ENCODE data around the gene UBXN10. TPM values are rescaled to one million over a fixed set of nuclear protein-coding genes. Genes with fewer than 3 reads are reported as not detected.
A peak's percentile ranks its signal among the peaks of the same experiment; 100 is the strongest.

The UBXN10 gene
- total and polyA plus RNA-seq, 8 donors: 0.31 to 8.0 (median 1.8) TPM

DNA sequence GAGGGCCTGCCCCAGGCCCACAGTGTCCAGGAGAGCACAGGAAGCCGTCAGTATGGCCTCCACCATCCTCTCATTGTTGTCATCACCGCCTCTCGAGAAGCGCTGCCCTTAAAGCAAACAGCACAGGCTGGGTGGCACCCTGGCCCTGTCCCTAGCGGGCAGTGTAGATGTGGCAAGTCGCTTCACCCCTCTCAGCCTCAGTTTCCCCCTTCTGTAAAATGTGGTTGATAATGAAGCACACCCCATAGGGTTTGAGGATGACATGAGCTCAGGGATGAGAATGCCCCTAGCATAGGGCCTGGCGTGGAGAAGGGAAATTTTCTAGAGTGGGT is 33.3 kb upstream of the UBXN10 start:
- peak overlapping the region in 3 of 4 donors; percentile 33 to 47 (median 45) for H3K4me3 ChIP-seq
- H3K9me3 ChIP-seq: peaks cover 0 to 7% (median 1%) of the 10 kb centered on the region in 4 donors
- WGBS, 5 donors: 39 to 57% (median 47%) methylated on average over 7 of the region's 7 CpGs
- no peak for TF ChIP-seq EP300 (IDR thresholded peaks at IDR 0.05)
- TF ChIP-seq, protein P1, sequence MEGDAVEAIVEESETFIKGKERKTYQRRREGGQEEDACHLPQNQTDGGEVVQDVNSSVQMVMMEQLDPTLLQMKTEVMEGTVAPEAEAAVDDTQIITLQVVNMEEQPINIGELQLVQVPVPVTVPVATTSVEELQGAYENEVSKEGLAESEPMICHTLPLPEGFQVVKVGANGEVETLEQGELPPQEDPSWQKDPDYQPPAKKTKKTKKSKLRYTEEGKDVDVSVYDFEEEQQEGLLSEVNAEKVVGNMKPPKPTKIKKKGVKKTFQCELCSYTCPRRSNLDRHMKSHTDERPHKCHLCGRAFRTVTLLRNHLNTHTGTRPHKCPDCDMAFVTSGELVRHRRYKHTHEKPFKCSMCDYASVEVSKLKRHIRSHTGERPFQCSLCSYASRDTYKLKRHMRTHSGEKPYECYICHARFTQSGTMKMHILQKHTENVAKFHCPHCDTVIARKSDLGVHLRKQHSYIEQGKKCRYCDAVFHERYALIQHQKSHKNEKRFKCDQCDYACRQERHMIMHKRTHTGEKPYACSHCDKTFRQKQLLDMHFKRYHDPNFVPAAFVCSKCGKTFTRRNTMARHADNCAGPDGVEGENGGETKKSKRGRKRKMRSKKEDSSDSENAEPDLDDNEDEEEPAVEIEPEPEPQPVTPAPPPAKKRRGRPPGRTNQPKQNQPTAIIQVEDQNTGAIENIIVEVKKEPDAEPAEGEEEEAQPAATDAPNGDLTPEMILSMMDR (IDR thresholded peaks at IDR 0.05): peak in 1 of 7 experiments; percentile 28
- TF ChIP-seq POLR2A (IDR thresholded peaks at IDR 0.05): no peak
- TF ChIP-seq POLR2AphosphoS5 (IDR thresholded peaks at IDR 0.05): no peak
- intact Hi-C loops (cut with DNase I; ENCODE audit: low total_unique reads): loop anchor here (5.0 kb wide), 1 partner anchor 235 kb away; no protein-coding TSS in a partner anchor
- H3K36me3 ChIP-seq: no peaks in the 10 kb centered on the region
- no peak for DNase-seq
- peaks cover 0 to 16% (median 0%) of the 10 kb centered on the region in 3 donors for H3K27me3 ChIP-seq
- H3K4me1 ChIP-seq: peaks cover 7 to 33% (median 23%) of the 10 kb centered on the region in 4 donors
- H3K27ac ChIP-seq: peak overlapping the region in 2 of 5 donors; percentile 34 to 63

DNA sequence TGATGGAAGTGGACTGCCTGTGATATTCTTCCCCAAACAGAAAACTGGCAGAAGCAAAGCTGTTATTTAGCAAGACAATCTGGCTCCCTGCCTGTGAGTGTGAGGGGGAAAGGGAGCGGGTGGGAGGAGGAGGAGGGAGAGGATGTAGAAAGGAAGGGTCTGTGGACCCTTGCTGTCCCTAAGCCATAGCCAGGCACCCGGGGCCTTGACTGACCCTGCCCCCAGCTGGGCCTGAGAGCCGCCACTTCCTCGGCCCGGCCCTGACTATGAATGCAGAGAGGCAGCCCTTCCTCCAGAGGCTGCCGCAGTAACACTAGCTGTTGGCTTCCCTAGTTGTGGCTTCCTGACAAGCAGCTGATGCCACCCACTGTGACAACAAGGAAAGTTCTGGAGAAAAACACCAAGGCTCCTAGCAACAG is 32.9 kb upstream of the UBXN10 start:
- Histone ChIP-seq H3K9me3 (peaks cover 0 to 11% (median 4%) of the 10 kb centered on the region in 4 donors), H3K27me3 (peaks cover 0 to 16% (median 0%) of the 10 kb centered on the region in 3 donors), H3K4me3 (no peak overlapping the region), H3K36me3 (no peaks in the 10 kb centered on the region), H3K4me1 (peaks cover 7 to 33% (median 23%) of the 10 kb centered on the region in 4 donors), H3K27ac (peak overlapping the region in 2 of 5 donors; percentile 34 to 63)
- intact Hi-C loops (cut with DNase I; ENCODE audit: low total_unique reads): loop anchor here (5.0 kb wide), 1 partner anchor 236 kb away; no protein-coding TSS in a partner anchor
- TF ChIP-seq POLR2AphosphoS5 (IDR thresholded peaks at IDR 0.05) (no peak), POLR2A (IDR thresholded peaks at IDR 0.05) (no peak), EP300 (IDR thresholded peaks at IDR 0.05) (no peak)
- TF ChIP-seq, protein P1 (IDR thresholded peaks at IDR 0.05): no peak
- DNase-seq: peak in 1 of 2 donors; percentile 60
- 70 to 82% (median 75%) methylated on average over 6 of the region's 6 CpGs for WGBS, 5 donors

DNA sequence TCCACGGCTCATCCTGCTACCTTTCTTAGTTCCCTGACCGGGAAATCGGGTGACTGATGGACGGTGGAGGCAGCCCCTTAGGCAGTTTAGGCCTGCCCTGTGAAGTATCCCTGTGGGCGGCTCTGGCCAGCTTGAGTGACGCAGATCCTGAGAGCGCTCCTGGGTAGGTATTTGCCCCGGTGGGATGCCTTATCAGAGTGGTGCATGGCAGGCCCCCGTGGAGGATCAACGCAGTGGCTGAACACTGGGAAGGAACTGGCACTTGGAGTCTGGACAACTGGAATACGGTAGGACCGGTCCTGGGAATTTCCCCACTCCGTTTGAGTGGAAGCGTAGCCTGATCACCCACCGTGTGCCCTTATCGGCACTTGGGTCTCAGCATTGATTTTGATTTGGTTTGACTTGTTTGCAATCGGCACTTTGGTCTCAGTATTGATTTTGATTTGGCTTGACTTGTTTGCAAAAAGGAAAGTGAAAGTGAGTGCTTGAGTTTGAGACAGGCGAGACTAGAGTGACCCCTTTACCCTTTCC is 31.5 kb upstream of the UBXN10 start:
- DNase-seq: no peak
- Histone ChIP-seq H3K27me3 (peaks cover 0 to 16% (median 0%) of the 10 kb centered on the region in 3 donors), H3K27ac (peak overlapping the region in 4 of 5 donors; percentile 18 to 35 (median 24)), H3K9me3 (peaks cover 5 to 25% (median 16%) of the 10 kb centered on the region in 4 donors), H3K4me3 (peak overlapping the region; percentile 15 to 29 (median 18)), H3K36me3 (no peaks in the 10 kb centered on the region), H3K4me1 (peaks cover 7 to 33% (median 23%) of the 10 kb centered on the region in 4 donors)
- intact Hi-C loops (cut with DNase I; ENCODE audit: low total_unique reads): loop anchor here (5.0 kb wide), 1 partner anchor 237 kb away; no protein-coding TSS in a partner anchor
- TF ChIP-seq, protein P1 (IDR thresholded peaks at IDR 0.05): no peak
- no peak for TF ChIP-seq POLR2AphosphoS5 (IDR thresholded peaks at IDR 0.05)
- TF ChIP-seq POLR2A (IDR thresholded peaks at IDR 0.05): no peak
- 49 to 66% (median 56%) methylated on average over 15 to 18 of the region's 18 CpGs for WGBS, 5 donors

DNA sequence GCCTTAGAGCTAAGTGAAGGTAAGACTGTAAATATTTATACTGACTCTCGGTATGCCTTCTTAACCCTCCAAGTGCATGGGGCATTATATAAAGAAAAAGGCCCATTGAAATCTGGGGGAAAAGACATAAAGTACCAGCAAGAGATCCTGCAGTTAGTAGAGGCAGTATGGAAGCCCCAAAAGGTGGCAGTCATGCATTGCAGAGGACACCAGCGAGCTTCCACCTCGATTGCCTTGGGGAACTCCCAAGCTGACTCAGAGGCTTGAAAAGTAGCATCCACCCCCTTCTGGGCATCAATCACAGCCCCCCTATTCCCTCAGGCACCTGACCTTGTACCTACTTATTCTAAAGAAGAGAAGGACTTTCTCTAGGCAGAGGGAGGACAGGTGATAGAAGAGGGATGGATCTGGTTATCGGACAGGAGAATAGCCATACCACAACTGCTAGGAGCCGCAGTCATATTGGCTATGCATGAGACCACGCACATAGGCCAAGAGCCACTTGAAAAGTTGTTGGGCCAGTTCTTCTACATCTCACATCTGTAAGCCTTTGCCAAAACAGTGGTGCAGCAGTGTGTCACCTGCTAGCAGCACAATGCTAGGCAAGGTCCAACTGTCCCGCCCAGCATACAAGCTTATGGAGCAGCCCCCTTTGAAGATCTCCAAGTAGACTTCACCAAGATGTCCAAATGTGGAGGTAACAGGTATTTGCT is 27.4 kb upstream of the UBXN10 start:
- TF ChIP-seq POLR2AphosphoS5 (IDR thresholded peaks at IDR 0.05) (no peak), POLR2A (IDR thresholded peaks at IDR 0.05) (no peak), EP300 (IDR thresholded peaks at IDR 0.05) (no peak)
- TF ChIP-seq, protein P1 (IDR thresholded peaks at IDR 0.05): no peak
- Histone ChIP-seq H3K4me1 (peaks cover 0 to 14% (median 9%) of the 10 kb centered on the region in 4 donors), H3K9me3 (peaks cover 20 to 66% (median 50%) of the 10 kb centered on the region in 4 donors), H3K4me3 (no peak overlapping the region), H3K27me3 (no peaks in the 10 kb centered on the region), H3K36me3 (no peaks in the 10 kb centered on the region), H3K27ac (no peak overlapping the region)
- intact Hi-C loops (cut with DNase I; ENCODE audit: low total_unique reads): no loop called here
- WGBS, 5 donors: 81 to 87% (median 83%) methylated on average over 7 of the region's 7 CpGs
- DNase-seq: no peak
